Measurements from ENCODE around the gene MYH3. TPM values are rescaled to one million over a fixed set of nuclear protein-coding genes. Genes with fewer than 3 reads are reported as not detected.
A peak's percentile ranks its signal among the peaks of the same experiment; 100 is the strongest.

Gene MYH3
- total and polyA plus RNA-seq, 10 donors, result 2.2 to 9.0 (median 4.9) TPM

DNA sequence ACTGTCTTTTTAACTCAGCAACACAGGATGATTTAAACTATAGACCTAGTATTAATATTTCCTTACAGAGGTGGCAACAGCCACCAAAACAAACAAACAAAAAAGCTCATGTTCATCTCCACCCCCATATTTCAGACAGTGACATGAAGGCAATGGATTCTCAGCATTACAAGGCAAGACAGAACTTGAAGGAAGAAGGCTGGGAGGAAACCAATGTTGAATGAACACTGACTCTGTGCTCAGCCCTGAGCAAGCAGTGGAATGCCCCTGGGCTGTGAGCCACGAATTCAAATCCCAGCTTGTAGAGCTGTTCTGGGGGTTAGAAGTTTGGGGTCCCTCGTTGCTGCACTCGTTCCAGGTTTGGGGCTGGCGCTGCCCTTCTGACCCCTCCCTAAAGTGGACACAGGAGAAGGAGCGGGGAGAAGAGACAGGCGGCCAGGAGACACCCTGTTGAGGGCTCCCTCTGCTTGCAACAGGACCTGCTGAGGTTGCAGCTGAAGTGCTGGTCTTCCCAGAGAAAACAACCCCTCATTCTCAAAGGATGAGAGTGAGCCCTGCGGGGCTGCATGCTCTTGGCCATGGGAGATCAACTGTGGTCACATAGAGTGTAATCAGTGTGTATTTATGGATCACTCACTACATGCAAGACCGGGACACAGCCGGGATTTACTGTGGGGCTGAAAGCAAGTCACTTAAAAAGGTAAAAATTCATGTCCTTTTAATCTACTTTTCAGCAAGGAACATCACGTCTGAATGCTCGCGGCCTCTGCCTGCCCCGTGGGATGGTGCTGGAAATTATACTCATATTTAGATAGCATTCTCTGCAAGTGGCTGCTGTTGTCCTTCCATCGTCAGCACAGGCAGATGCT, 34.3 kb downstream of the MYH3 start:
- H3K4me3 ChIP-seq, result no peak overlapping the region
- no peak overlapping the region for H3K27ac ChIP-seq
- no peaks in the 10 kb centered on the region for H3K9me3 ChIP-seq
- 79 to 85% (median 83%) methylated on average over 14 of the region's 14 CpGs for WGBS, 5 donors
- H3K4me1 ChIP-seq, result no peaks in the 10 kb centered on the region
- intact Hi-C loops (cut with DNase I; ENCODE audit: low total_unique reads), result no loop called here
- peak; percentile 67 for DNase-seq
- no peaks in the 10 kb centered on the region for H3K36me3 ChIP-seq
- TF ChIP-seq, protein P1, sequence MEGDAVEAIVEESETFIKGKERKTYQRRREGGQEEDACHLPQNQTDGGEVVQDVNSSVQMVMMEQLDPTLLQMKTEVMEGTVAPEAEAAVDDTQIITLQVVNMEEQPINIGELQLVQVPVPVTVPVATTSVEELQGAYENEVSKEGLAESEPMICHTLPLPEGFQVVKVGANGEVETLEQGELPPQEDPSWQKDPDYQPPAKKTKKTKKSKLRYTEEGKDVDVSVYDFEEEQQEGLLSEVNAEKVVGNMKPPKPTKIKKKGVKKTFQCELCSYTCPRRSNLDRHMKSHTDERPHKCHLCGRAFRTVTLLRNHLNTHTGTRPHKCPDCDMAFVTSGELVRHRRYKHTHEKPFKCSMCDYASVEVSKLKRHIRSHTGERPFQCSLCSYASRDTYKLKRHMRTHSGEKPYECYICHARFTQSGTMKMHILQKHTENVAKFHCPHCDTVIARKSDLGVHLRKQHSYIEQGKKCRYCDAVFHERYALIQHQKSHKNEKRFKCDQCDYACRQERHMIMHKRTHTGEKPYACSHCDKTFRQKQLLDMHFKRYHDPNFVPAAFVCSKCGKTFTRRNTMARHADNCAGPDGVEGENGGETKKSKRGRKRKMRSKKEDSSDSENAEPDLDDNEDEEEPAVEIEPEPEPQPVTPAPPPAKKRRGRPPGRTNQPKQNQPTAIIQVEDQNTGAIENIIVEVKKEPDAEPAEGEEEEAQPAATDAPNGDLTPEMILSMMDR (IDR thresholded peaks at IDR 0.05 in 8 of 11, conservative IDR thresholded peaks at IDR 0.05 in 3 of 11), result no peak
- no peak for TF ChIP-seq POLR2A (IDR thresholded peaks at IDR 0.05)
- H3K27me3 ChIP-seq (replicated peaks in 1 of 7), result no peaks in the 10 kb centered on the region

DNA sequence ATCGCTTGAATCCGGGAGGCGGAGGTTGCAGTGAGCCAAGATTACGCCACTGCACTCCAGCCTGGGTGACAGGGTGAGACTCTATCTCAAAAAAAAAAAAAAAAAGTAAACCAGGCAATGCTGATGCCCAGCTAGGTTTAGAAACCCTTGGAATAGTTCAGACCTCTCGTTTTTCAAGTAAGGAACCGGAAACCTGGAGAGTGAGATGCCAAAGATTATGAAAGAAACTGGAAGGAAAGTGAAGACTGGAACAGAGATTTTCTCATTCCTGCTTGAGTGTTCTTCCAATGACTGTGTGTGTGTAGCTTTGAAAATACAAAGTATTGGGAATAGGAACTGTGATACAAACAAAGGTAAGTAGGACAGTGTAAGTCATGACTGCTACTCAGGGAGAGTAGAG, 35.7 kb downstream of the MYH3 start:
- Histone ChIP-seq H3K4me3 (no peak overlapping the region), H3K4me1 (peaks cover 0 to 7% (median 0%) of the 10 kb centered on the region in 6 donors), H3K27me3 (replicated peaks in 1 of 7) (no peaks in the 10 kb centered on the region), H3K27ac (no peak overlapping the region), H3K36me3 (no peaks in the 10 kb centered on the region), H3K9me3 (no peaks in the 10 kb centered on the region)
- intact Hi-C loops (cut with DNase I; ENCODE audit: low total_unique reads), result no loop called here
- 87 to 93% (median 90%) methylated on average over 6 of the region's 6 CpGs for WGBS, 5 donors
- TF ChIP-seq POLR2A (IDR thresholded peaks at IDR 0.05), result no peak
- TF ChIP-seq, protein P1 (IDR thresholded peaks at IDR 0.05 in 8 of 11, conservative IDR thresholded peaks at IDR 0.05 in 3 of 11), result no peak
- no peak for TF ChIP-seq POLR2AphosphoS5 (IDR thresholded peaks at IDR 0.05)
- DNase-seq, result no peak

DNA sequence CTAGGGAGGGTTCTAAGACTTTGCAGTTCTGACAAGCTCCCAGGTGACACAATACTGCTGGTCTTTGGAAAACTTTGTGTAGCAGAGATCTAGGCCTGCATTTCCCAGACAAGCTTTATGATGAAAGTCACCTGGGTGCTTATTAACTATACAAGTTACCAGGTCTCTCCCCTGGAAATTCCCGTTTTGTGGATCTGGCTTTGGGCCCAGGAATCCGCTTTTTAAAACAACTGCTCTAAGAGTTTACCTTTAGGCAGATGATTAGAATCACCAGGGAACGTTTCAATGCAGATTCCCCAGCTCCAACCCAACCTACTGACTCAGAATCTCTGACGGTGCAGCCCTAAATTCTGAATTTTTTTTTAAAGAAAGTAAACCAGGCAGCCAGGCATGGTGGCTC, 36.3 kb downstream of the MYH3 start:
- Histone ChIP-seq H3K9me3 (no peaks in the 10 kb centered on the region), H3K27ac (no peak overlapping the region), H3K36me3 (no peaks in the 10 kb centered on the region), H3K4me1 (peaks cover 0 to 7% (median 0%) of the 10 kb centered on the region in 6 donors), H3K4me3 (no peak overlapping the region), H3K27me3 (replicated peaks in 1 of 7) (no peaks in the 10 kb centered on the region)
- intact Hi-C loops (cut with DNase I; ENCODE audit: low total_unique reads), result no loop called here
- no peak for TF ChIP-seq POLR2A (IDR thresholded peaks at IDR 0.05)
- TF ChIP-seq, protein P1 (IDR thresholded peaks at IDR 0.05 in 8 of 11, conservative IDR thresholded peaks at IDR 0.05 in 3 of 11), result no peak
- 75 to 83% (median 80%) methylated on average over 4 of the region's 4 CpGs for WGBS, 5 donors
- no peak for DNase-seq

DNA sequence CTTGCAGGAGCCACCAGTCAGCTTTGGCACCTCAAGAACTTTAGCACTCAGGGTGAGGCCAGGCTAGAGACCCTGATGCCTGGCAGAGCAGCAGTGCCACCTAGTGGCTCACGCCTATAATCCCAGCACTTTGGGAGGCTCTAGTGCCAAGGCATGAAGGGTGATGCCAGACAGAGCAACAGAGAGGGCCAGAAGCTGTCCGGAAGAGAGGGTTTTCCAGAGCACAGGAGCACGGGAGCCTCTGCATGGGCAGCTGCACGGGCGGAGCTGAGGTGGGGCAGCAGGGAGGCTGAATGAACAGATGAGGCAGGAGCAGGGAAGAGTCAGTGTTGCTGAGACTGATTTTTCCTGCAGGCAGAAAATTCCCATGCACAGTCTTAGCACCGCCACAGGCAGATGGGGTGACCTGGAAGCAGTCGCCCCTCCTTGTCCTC, 38.9 kb downstream of the MYH3 start:
- 22 to 33% (median 26%) methylated on average over 5 to 7 of the region's 7 CpGs for WGBS, 5 donors
- DNase-seq, result peak; percentile 87
- H3K36me3 ChIP-seq, result no peaks in the 10 kb centered on the region
- H3K4me1 ChIP-seq, result peaks cover 0 to 19% (median 0%) of the 10 kb centered on the region in 6 donors
- H3K9me3 ChIP-seq, result no peaks in the 10 kb centered on the region
- TF ChIP-seq, protein P1 (IDR thresholded peaks at IDR 0.05 in 8 of 11, conservative IDR thresholded peaks at IDR 0.05 in 3 of 11), result peak; percentile 31 to 85 (median 80)
- TF ChIP-seq POLR2A (IDR thresholded peaks at IDR 0.05), result no peak
- no peak overlapping the region for H3K27ac ChIP-seq
- H3K4me3 ChIP-seq, result no peak overlapping the region
- H3K27me3 ChIP-seq (replicated peaks in 1 of 7), result peaks cover 0 to 5% (median 0%) of the 10 kb centered on the region in 7 donors
- intact Hi-C loops (cut with DNase I; ENCODE audit: low total_unique reads), result loop anchor here (10.0 kb wide), 1 partner anchor 653 kb away; no protein-coding TSS in a partner anchor

Data from spleen (tissue), 11 donors.